Inflammatory macrophage treated with lipopolysaccharide for 1 hour (primary cell): ENCODE data around the gene FN3K.
"Not testable (repeated sequence)": the region's sequence is repeated elsewhere in the genome, so short reads cannot be mapped to it uniquely, and the experiment has no call there.

Source experiments
- DNase-seq, 2 donors: peaks; one replicate each; pipeline ENCODE4 v3.0.0-alpha.2; 2020 to 2022

FN3K gene

GRCh38 chr17:82775001-82775823, 39.8 kb downstream of the FN3K start:
- DNase-seq, result peak; percentile 11 to 40

DNA sequence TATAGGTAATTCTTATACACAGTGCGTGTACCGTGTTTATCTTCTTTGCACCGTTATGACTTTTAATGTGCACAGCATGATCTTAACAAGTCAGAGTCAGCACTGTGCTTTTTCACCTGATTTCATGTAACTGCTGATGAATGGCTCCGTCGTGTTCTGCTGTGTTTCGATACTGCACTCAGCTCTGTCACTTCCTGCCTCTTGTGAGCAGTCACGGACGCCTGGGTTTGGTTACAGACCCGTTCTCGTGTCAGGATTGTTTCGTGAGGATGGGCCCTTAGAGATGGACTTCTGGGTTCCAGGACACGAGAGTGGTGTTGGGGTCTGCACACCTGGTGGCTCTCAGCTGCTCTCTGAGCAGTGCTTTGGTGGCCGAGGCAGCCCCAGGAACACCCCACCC, 41.0 kb downstream of the FN3K start:
- DNase-seq, result no peak

DNA sequence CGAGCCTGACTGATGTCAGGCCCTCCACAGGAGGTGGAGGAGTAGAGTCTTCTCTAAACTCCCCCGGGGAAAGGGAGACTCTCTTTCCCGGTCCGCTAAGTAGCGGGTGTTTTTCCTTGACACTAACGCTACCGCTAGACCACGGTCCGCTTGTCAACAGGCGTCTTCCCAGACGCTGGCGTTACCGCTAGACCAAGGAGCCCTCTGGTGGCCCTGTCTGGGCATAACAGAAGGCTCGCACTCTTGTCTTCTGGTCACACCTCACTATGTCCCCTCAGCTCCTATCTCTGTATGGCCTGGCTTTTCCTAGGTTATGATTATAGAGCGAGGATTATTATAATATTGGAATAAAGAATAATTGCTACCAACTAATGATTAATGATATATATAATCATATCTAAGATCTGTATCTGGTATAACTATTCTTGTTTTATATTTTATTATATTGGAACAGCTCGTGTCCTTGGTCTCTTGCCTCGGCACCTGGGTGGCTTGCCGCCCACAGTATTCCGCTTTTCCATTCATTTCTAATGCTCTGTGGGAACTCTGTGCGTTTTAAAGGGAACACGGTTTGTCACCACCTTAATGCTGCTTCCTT, 42.5 kb downstream of the FN3K start:
- DNase-seq, result not testable (repeated sequence)

DNA sequence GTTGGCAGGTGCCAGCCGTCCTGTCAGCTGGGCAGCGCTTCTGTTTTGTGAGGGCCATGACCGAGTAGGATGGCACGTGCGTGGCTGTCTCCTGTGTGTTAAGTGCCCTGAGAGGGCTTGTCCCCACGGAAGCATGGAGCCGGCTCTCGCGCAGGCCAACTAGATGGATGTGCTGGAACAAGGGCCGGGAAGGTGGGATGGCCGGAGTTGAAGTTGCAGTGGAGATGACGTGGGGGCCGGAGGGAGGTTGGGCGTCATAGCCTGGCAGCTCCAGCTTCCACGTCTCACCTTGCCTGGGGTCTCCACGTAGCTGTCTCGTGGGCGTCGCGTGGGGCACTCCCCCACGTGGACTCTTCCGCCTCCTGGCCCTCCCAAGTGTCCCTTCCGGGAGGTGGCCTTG, 44.1 kb downstream of the FN3K start:
- no peak for DNase-seq

DNA sequence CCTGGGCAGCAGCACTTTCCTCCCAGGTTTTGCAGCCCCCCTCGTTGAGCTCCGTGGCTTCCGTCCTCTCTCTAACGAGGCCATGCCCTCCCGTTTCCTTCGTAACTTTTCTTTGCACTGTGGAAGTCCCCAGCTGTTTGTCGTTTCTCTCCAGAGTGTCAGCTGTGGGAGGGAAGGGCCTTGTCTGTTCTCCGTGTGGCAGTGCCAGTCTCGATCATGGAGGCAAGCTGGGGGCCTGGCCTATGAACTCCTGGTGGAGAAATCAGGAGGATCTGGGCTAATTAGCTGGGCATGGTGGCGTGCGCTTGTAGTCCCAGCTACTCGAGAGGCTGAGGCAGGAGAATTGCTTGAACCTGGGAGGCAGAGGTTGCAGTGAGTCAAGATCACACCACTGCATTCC, 44.8 kb downstream of the FN3K start:
- no peak for DNase-seq

GRCh38 chr17:82780971-82781893, 45.8 kb downstream of the FN3K start:
- no peak for DNase-seq

GRCh38 chr17:82781894-82782274, 46.5 kb downstream of the FN3K start:
- DNase-seq, result peak; percentile 62 to 92

GRCh38 chr17:82782657-82783207, 47.3 kb downstream of the FN3K start:
- no peak for DNase-seq

GRCh38 chr17:82783498-82783897, 48.1 kb downstream of the FN3K start:
- no peak for DNase-seq

- DNase-seq, result not testable (repeated sequence)
These were observed 50.2 kb downstream of the FN3K start for GRCh38 chr17:82785581-82785980.

GRCh38 chr17:82786427-82786826, 51.0 kb downstream of the FN3K start:
- DNase-seq, result no peak

DNA sequence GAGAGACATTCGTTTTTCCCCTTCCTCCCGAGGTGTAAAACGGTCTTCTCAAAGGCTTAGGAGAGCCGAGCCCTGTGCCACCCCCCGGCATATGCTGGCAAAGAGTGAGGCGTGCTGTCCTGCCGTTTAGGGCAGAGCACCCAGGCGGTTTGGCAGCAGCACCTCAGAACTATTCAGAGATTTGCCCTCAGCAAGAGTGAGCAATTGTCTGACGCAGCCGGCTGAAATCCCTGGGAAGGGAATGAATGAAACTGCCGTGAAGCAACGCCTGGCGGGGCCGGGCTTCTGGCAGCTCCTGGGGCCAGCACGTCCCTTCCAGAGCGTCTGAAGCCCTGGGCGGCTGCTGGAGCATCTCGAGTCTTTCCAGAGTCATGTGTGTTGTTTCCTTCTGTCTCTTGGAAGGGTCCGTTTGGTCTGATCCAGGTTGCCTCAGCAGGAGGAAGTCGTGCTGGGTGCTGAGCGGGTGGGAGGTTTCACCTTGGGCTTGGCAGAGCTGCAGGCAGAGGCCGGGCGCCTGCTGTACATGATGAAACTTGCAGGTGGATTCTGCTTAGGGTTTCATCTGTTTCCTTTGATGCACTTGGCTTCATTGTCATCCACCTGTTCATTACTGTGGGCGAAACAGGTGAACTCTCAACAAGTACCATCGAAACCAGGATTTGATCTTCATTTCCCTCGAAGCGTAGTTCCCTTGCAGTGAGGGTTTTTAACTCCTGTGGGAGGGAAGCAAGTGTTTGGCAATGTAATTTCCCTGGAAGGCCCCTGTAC, 51.9 kb downstream of the FN3K start:
- DNase-seq, result no peak

GRCh38 chr17:82788206-82789001, 53.0 kb downstream of the FN3K start:
- DNase-seq, result no peak

- DNase-seq, result no peak
These were observed 53.7 kb downstream of the FN3K start for GRCh38 chr17:82789051-82789592.

DNA sequence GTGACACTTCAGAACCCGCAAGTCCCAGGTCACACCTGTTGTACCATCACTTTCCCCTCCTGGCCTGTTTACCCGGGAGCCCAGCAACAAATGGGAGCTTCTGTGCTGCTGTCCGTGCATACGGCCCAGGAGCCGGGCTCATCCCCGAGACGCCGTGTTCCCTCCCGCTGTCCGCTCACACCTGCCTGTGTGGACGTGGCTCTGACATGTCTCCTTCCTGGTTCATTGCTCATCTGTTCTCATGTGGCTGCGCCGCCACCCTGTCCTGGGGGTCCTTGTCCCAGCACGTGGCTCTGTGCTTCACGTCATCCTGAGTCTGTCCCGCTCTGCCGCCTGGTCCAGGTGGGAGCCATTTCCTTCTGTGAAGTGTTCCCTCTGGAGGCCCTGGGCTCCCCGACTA, 54.4 kb downstream of the FN3K start:
- no peak for DNase-seq

DNA sequence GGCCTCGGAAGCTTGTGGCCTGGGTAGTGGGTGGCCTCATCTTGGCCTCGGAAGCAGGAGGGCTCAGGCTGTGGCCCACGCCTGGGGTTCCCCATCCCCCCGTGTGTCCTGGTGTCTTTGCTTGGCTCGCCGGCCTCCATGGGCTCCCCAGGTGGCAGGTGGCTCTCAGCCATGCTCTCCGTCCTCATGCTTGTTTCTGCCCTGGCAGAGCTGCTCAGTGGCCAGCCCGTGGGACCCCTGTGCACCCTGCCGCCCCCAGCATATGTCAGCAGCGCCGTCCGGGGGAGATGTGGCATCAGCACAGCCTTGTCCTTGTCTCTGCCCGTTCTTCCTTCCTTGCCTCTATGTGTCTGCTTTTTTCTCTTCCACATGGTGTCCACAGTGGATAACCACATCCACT, 55.0 kb downstream of the FN3K start:
- DNase-seq, result no peak

DNA sequence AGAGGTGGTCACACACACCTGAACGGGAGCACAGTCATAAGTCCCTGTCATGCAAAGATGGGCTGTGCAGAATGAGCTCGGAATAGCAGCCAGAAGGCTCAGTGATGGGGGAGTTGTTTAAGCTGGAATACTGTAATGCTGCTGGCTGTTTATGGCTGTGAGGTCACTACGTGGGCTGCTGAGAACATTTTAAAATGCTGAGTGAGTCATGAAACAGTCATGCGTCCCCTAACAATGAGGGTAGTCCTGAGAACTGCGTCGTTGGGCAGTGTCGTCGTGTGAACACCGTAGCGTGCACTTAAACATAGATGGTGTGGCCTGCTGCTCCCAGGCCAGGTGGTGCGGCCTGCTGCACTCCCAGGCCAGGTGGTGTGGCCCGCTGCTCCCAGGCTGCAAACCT, 56.1 kb downstream of the FN3K start:
- DNase-seq, result no peak

- no peak for DNase-seq
These were observed 58.7 kb downstream of the FN3K start for GRCh38 chr17:82793974-82794630.

DNA sequence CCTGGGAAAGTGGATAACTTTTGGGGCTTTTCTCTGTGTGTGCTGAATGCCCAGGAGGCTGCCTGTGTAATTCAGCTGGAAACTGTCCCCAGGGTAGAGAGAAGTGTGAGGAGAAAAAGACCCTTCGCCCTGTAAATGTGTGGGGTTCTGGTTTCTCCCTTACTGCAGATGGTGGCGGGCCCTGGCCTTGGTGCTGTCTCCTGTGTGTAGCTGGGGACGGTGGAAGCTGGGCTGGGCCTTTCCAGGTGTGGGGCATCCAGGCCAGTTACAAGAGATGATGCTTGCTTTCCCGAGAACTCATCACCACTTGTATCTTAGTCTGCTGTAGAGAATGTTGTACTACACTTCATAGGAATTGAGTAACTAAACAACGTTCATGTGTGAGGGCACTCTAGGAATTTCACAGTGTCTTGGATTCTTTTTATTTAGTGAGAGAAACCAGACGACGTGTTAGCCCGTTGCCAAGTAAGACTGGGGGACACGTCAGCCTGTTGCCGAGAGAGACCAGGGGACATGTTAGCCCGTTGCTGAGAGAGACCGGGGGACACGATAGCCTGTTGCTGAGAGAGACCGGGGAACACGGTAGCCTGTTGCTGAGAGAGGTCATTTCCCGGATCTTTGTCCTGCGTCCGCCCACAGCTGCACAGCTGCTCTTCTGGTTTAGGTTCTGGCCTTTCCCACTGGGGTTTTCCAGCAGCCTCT, 59.5 kb downstream of the FN3K start:
- no peak for DNase-seq

- DNase-seq, result no peak
These were observed 60.2 kb downstream of the FN3K start for GRCh38 chr17:82795615-82796014.
